Tracheal epithelial cell (primary cell): ENCODE data around the gene NTRK3. TPM values are rescaled to one million over a fixed set of nuclear protein-coding genes. Genes with fewer than 3 reads are reported as not detected.

ENCODE experiments used
- total RNA-seq: library from RNA; depleted of rRNA; stranded (reverse); fragments of >200 nt; gene quantifications from 2 replicates; pipeline ENCODE4 v1.2.1, GENCODE V29; 2014

Gene NTRK3
- total RNA-seq: under 0.01 TPM in 1 of 2 replicates, not detected in the other

DNA sequence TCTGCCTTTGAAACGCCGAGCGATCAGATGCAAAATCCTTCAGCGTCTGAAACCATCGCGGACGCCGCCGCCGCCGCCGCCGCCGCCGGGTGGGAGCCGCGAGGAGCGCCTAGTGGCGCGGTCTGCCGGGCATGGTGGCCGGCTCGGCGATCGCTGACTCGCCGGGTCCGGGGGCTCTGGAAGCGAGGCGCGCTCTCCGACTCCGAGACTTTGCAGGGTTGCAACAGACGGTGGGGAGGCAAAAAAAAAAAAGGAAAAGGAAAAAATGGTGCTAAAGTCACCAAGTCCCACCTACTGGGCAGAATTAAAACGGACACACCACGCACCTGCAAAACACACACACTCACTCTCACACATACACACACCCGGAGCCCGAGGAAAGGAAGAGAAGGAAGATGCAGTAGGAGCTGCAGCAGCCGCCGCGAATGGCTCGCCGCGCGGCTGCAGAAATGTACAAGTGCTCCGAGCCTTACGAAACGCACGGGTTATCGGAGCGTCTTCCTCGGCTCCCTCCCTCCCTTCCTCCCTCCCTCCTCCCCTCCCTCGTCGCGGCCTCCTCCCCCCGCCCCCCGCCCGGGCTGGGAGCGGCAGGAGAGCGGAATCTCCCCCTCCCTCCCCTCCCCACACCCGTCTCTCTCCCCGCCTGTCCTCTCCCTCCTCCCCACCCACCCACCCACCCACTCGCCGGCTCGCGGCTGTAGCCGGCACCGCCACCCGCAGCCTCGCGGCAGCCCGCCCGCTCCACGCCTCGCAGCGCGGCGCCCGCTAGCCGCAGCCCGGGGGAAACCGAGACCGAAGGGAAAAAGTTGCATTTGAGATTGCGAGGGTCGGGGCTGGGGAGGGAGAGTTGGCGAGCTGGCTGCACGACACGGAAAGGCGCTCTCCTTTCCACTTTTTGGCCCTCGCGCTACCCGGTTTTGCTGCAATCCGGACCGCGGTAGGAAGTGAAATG lies at the start of gene NTRK3:
NTRK3 (minus strand) TSS at position 461 of the 952 bp plus-strand sequence. CDS start 586 bp downstream, outside the sequence.

Other genes with a start within 250 kb of the NTRK3 start
- 11.3 and 15.8 TPM in 2 replicates for gene MRPL46, start 210.6 kb upstream of the NTRK3 start, total RNA-seq
- 14.5 and 23.4 TPM in 2 replicates for gene MRPS11, start 211.0 kb upstream of the NTRK3 start, total RNA-seq